ENCODE results near the gene GPR26.

GRCh38 chr10:123635745-123636144, 30.4 kb upstream of the GPR26 start:
- no peak for TF ChIP-seq GATA3 (IDR thresholded peaks at IDR 0.05; ENCODE audit: low read depth, low read length)
- TF ChIP-seq GATA2 (IDR thresholded peaks at IDR 0.05; ENCODE audit: low read depth, low read length), result no peak
